Suppressor macrophage treated with lipopolysaccharide for 4 hours (primary cell): ENCODE data around the gene TRIM15.
"Not testable (repeated sequence)": the region's sequence is repeated elsewhere in the genome, so short reads cannot be mapped to it uniquely, and the experiment has no call there.

Source experiments
- DNase-seq: peaks from one replicate; pipeline ENCODE4 v3.0.0-alpha.2; 2020

Gene TRIM15

DNA sequence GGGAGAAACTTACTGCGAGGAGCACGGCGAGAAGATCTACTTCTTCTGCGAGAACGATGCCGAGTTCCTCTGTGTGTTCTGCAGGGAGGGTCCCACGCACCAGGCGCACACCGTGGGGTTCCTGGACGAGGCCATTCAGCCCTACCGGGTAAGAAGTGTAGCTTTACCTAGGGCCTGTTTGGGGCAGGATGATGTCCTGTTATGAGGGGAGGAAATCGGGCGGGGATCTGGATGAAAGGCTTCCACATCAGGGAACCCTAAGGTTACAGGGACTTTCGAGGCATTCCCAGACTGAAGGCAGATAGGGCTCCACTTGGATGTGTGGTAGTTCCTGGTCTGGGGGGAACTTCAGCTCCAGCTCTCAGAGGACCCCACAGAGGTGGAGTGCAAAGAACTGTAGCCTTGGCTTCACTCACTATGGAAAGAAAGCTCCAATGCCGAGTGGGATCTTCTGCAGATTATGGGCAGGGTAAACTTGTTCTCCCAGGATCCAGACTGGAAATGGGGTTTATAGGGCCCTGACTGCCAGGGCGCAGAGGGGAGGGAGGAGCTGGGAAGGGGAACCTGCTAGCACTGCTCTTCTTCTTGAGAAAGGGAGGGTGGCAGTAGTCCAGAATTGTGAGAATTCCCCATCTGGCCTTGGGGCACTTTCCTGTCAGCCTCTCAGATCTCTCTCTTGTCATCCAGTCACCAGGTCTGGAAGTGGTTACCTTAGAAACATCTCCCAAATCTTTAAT, 740 bp downstream of the TRIM15 start:
- no peak for DNase-seq

DNA sequence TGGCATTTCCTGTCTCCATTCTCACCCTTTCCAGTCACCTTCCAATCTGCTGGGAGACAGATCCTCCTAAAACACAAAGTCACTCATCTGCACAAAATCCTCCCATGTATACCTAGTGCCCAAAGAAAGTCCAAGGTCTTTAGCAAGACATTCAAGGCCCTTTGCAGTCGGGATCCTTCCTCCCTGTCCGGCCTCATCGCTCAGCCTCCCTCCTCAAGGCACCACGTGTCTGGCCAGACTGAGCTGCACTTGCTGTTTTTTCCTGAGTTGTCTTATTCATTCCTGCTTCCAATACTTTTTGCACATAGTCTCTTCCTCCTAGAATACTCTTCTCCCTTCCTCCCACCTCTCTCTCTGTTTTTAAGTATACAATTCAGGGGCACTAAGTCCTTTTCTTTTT, 1.4 kb downstream of the TRIM15 start:
- DNase-seq: no peak

DNA sequence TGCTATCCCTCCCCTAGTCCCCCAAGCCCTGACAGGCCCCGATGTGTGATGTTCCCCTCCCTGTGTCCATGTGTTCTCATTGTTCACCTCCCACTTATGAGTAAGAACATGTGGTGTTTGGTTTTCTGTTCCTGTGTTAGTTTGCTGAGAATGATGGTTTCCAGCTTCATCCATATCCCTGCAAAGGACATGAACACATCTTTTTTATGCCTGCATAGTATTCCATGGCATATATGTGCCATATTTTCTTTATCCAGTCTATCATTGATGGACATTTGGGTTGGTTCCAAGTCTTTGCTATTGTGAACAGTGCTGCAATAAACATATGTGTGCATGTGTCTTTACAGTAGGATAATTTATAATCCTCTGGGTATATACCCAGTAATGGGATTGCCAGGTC, 1.9 kb downstream of the TRIM15 start:
- not testable (repeated sequence) for DNase-seq

DNA sequence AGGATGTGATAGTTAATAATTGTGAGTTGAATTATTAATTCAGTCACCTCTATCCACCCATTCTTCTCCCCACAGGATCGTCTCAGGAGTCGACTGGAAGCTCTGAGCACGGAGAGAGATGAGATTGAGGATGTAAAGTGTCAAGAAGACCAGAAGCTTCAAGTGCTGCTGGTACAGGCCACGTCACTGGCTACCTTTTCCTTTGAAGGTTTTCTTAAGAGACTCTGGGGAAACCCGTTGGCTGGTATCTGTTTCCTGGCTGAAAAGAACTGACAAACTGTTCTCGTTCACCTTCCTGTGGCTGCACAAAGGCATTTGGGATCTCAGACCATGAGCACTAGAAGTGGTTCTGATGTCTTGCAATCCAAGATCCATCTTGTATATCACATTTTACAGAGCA, 3.8 kb downstream of the TRIM15 start:
- no peak for DNase-seq

- DNase-seq: no peak
These were observed 5.4 kb downstream of the TRIM15 start for GRCh38 chr6:30168741-30169140.

DNA sequence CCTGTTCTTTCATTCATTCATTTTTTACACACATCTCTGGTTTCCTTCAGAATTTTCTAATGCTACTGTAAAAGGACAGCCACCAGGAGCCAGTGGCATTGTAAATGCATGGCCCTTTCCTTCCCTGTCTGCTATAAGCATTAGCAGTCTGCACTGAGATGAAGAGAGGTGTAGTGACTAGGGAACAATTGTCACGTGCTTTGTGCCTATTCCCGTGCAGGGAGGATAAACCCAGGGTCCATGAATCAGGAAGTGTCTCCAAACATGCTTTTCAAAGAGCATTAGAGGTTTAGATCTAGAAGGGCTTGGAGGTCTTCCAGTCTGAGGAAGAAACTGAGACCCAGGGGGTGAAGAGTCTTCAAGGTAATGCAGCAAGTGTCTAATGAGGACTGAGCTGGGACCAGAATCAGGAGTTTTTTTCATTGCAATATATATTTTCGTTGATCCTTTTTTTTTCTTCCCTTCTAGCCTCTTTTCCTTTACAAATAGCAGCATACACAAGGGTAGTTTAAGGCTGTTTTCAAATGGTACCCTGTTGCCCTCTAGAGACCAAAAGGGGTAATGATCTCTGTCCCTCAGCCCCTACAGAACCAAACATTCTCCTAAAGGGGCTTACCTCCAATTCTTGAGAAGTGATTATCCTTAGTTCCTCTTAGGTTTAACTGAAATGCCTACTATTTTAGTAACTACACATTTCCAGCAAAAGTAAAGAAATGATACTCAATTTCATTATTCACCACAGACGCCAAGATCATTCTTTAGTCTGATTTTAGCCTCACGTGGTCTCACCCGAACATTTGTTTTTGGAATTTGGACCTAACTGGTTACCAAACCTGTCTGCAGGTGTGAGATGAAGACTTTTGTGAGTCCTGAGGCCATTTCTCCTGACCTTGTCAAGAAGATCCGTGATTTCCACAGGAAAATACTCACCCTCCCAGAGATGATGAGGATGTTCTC, 6.6 kb downstream of the TRIM15 start:
- DNase-seq: peak; percentile 71

DNA sequence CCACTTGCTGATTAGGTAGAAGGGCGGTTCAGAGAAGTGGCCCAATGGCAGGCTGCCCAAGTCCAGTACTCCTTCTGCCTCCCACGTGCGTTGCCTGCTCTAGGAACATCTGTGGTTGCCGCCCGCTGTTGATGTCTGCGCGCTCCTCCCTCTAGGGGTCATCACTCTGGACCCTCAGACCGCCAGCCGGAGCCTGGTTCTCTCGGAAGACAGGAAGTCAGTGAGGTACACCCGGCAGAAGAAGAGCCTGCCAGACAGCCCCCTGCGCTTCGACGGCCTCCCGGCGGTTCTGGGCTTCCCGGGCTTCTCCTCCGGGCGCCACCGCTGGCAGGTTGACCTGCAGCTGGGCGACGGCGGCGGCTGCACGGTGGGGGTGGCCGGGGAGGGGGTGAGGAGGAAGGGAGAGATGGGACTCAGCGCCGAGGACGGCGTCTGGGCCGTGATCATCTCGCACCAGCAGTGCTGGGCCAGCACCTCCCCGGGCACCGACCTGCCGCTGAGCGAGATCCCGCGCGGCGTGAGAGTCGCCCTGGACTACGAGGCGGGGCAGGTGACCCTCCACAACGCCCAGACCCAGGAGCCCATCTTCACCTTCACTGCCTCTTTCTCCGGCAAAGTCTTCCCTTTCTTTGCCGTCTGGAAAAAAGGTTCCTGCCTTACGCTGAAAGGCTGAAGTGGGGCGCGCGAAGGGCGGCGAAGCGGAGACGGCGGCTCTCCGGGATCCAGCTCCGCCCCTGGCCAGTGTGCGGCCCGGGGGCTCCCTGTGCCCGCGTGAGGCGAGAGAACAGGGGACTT, 8.5 kb downstream of the TRIM15 start:
- DNase-seq: no peak

- no peak for DNase-seq
These were observed 9.3 kb downstream of the TRIM15 start for GRCh38 chr6:30172681-30173080.

DNA sequence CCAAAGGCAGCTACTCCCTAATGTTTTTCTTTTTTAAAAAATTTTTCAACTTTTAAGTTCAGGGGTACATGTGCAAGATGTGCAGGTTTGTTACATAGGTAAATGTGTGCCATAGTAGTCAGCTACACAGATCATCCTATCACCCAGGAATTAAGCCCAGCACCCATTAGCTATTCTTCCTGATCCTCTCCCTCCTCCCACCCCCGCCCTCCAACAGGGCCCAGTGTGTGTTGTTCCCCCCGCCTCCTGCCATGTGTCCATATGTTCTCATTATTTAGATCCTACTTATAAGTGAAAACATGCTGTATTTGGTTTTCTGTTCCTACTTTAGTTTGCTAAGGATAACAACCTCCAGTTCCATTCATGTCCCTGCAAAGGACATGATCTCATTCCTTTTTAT, 12.4 kb downstream of the TRIM15 start:
- no peak for DNase-seq

DNA sequence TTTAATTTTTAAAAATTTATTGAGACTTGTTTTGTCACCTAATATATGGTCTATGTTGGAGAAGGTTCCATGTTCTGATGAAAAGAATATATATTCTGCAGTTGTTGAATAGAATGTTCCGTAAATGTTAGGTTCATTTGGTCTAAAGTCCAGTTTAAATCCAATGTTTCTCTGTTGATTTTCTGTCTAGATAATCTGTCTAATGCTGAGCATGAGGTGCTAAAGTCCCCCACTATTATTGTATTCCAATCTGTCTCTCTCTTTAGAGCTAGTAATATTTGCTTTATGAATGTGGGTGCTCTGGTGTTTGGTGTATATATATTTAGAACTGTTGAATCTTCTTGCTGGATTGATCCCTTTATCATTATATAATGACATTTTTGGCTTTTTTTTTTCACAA, 15.5 kb downstream of the TRIM15 start:
- DNase-seq: no peak

DNA sequence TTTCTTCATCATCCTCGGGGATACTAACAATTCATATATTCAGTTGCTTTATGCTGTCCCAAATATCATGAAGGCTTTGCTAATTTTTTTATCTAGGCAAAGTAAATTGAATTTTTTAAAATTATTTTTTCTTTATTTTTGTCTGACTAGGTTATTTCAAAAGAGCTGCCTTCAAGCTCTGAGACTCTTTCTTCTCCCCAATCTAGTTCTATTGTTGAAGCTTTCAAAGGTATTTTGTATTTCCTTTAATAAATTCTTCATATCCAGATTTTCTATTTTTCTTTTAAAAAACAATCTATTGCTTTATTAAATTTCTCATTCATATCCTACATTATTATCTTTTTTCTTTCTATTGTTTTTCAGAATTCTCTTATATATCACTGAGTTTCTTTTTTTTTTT, 16.8 kb downstream of the TRIM15 start:
- DNase-seq: no peak

- no peak for DNase-seq
These were observed 21.2 kb downstream of the TRIM15 start for GRCh38 chr6:30184417-30185031.

DNA sequence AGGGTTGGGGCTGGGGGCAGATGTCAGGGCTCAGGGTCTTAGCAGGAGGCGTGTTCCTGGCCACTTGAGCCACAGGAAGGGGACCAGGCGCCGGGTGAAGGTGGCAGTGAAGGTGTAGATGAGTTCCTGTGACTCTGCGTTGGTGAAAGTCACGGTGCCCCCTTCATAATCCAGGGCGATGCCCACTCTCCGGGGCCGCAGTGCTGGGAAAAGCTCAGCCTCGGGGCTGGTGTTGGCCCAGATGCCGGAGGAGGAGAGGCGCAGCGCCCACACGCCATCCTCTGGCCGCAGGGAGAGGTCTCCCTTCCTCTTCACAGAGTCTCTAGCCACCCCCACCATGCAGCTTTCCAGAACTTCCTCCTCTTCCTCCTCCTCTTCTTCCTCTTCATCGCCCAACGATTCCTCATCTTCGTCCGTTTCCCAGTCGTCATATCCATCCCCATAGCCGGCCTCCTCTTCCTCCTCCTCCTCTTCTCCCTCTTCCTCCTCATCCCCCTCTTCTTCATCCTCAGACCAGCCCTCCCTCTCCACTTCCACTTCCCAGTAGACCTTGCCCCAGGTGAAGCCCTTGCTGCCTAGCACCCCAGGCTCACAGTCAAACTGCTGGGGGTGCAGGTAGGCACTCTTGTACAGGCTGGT, 22.6 kb downstream of the TRIM15 start:
- DNase-seq: no peak

- DNase-seq: no peak
These were observed 25.2 kb downstream of the TRIM15 start for GRCh38 chr6:30188541-30188940.

GRCh38 chr6:30192076-30192475, 28.7 kb downstream of the TRIM15 start:
- DNase-seq: no peak

DNA sequence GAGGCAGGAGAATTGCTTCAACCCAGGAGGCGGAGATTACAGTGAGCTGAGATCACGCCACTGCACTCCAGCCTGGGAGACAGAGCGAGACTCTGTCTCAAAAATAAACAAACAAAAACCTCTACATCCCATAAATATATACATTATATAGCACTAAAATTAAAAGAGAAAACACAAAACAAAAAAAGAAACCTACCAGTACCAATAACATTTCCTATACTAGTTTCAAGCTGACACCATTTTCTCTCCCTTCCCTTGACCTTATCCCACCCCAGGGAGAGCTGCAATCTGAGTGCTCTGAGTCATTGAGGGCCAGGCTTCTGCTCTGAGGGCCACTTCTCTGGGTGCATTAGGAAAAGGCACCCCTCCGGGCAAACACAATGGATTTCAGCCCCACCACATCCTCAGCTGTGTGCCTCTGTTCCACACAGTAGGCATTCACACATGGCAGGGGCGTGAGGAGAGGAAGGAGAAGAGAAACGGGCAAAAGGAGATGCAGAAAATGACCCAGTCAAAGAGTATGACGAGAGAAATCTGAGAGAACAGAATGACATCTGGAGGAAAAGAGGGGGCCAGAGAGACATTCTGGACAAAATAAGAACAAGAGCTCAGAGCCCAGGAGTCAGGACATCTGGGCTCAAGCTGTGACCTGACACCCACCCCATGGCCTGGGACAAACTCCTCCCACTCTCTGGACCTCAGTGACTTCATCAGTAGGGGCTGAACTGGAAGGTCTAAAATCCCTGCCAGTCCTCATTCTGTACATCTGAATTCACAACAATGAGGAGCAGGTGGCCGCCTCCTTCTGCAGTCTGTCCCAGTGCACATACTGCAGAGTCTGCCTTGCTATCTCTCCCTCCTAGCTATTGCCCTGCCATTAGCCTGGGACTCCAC, 31.7 kb downstream of the TRIM15 start:
- DNase-seq: peak; percentile 33

DNA sequence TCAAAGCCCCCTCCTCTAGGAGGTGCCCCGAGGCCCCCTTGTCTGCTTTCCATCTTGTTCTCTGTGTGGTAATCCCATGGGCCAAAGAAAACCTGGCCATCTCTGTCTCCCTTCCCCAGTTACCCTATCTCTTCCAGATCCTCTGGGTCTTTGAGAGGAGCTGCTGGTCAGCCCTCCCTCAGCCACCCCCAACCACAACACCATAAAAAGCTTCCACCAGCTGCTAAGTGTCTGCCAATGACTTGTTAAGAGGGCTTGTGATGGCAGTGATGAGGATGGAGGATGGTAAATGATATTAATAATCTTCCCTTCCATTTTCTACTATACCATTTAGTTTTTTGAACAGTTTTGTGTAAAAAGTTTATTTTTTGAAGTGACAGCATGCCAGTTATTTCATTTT, 32.6 kb downstream of the TRIM15 start:
- DNase-seq: no peak

GRCh38 chr6:30196376-30196775, 33.0 kb downstream of the TRIM15 start:
- no peak for DNase-seq

GRCh38 chr6:30198166-30199084, 35.1 kb downstream of the TRIM15 start:
- DNase-seq: no peak
